ENCODE measurements around the gene RMND1.

Gene RMND1

GRCh38 chr6:151493804-151494234 is 41.9 kb upstream of the RMND1 start, which contains the start of gene CCDC170:
CCDC170 (plus strand) TSS chr6:151494017; CDS start chr6:151494129, 112 bp downstream.
- TF ChIP-seq REST (IDR thresholded peaks at IDR 0.05; ENCODE audit: insufficient replicate concordance, low read depth) = no peak
- no peak for TF ChIP-seq CTCF (IDR thresholded peaks at IDR 0.05; ENCODE audit: insufficient read depth, low read length)
- TF ChIP-seq SPI1 (IDR thresholded peaks at IDR 0.05; ENCODE audit: borderline replicate concordance, low read depth) = no peak
- TF ChIP-seq POLR2AphosphoS5 (IDR thresholded peaks at IDR 0.05; ENCODE audit: low read depth) = no peak
- TF ChIP-seq GABPA (IDR thresholded peaks at IDR 0.05; ENCODE audit: low read depth) = no peak
- H3K4me3 ChIP-seq (replicated peaks; ENCODE audit: insufficient read depth, low read length) = peak within 1 kb of the TSS; percentile 58
- H3K27ac ChIP-seq (replicated peaks) = no peak within 1 kb of the TSS
- H3K27me3 ChIP-seq (ENCODE audit: insufficient read depth, poor library complexity, severe bottlenecking) = no peaks in the 10 kb centered on the region
- DNase-seq (ENCODE audit: low read depth in 1 of 2, low spot score in 1 of 2) = peak in 1 of 2 experiments; percentile 31

GRCh38 chr6:151493161-151493803 is 41.4 kb upstream of the RMND1 start:
- H3K4me3 ChIP-seq (replicated peaks; ENCODE audit: insufficient read depth, low read length) = peak overlapping the region; percentile 58
- no peaks in the 10 kb centered on the region for H3K27me3 ChIP-seq (ENCODE audit: insufficient read depth, poor library complexity, severe bottlenecking)
- H3K27ac ChIP-seq (replicated peaks) = no peak overlapping the region
- no peak for DNase-seq (ENCODE audit: low read depth in 1 of 2, low spot score in 1 of 2)
- TF ChIP-seq POLR2AphosphoS5 (IDR thresholded peaks at IDR 0.05; ENCODE audit: low read depth) = no peak
- TF ChIP-seq REST (IDR thresholded peaks at IDR 0.05; ENCODE audit: insufficient replicate concordance, low read depth) = no peak
- TF ChIP-seq SPI1 (IDR thresholded peaks at IDR 0.05; ENCODE audit: borderline replicate concordance, low read depth) = no peak
- TF ChIP-seq GABPA (IDR thresholded peaks at IDR 0.05; ENCODE audit: low read depth) = no peak
- TF ChIP-seq CTCF (IDR thresholded peaks at IDR 0.05; ENCODE audit: insufficient read depth, low read length) = no peak

- no peak for TF ChIP-seq REST (IDR thresholded peaks at IDR 0.05; ENCODE audit: insufficient replicate concordance, low read depth)
- H3K27me3 ChIP-seq (ENCODE audit: insufficient read depth, poor library complexity, severe bottlenecking) = no peaks in the 10 kb centered on the region
- DNase-seq (ENCODE audit: low read depth in 1 of 2, low spot score in 1 of 2) = no peak
- no peak overlapping the region for H3K4me3 ChIP-seq (replicated peaks; ENCODE audit: insufficient read depth, low read length)
- H3K27ac ChIP-seq (replicated peaks) = no peak overlapping the region
These were observed 39.1 kb upstream of the RMND1 start for GRCh38 chr6:151490996-151491395.
